Effector CD4-positive, alpha-beta T cell (primary cell): ENCODE data around the gene GPR146.

Source experiments
- DNase-seq: peaks from one replicate; pipeline ENCODE4 v3.0.0-alpha.2; 2020

Gene GPR146

DNA sequence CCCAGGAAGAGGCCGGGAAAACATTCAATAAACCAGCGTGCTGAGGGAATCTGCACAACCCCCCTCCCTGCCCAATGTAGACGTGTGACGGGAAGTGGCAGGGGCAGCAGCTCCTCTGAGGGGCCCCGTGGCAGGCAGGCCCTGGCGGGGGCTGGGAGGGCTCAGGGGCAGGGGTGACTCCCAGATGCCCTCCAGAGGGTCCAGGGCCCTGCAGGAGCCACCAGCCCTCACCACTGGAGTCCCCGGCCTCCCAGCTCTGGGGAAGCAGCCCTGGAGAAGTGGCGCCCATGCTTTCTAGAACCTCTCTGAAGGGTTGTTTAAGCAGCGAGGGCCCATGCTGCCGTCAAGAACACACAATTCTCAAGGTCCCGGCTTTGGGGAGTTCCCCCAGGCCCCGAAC, 35.2 kb downstream of the GPR146 start:
- DNase-seq, result no peak

DNA sequence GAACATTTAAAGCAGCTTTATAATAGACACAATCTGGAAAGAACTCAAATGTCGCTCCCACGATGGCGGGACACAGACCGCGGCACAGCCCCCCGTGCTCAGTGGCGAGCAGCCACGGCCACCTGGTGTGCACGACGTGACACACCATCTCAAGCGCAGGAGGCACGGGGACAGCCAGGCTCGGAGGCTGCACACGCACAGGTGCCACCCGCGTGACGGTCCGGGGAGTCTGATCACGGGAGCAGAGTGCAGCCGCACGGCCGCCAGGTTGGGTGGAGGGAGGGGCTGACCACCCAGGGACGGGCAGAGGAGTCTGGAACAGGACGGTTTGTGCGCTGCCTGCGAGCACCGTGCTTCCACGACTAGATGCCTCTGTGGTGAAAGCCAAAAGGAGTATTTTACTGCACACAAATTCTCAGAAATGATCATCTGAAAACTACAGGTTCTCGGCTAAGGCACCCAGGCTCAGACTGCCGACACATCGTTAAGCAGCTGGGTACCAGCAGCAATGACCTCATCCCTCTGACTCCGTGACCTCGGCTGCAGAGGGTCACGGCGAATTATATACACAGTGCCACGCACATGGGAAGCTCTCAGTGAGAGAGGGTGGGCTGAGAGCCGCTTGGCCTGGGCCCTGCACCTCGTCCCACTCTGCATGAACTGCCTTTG, 36.0 kb downstream of the GPR146 start:
- DNase-seq, result no peak

DNA sequence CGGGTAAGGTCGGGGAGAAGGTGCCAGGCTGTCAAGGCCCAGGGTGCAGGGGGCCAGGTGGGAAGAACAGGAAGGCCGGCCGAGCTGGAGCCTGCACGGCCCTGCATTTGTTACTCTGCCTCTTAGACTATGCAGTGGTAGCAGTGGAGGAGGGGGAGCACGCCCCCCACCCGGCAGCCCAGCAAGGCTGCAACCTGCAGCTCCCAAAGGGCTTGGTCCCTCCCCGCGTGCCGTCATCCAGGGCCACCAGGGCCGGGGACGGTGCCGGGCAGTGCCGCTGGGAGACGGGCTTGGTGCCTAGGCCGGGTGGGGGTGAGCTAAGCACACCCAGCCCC, 36.5 kb downstream of the GPR146 start:
- DNase-seq, result no peak

DNA sequence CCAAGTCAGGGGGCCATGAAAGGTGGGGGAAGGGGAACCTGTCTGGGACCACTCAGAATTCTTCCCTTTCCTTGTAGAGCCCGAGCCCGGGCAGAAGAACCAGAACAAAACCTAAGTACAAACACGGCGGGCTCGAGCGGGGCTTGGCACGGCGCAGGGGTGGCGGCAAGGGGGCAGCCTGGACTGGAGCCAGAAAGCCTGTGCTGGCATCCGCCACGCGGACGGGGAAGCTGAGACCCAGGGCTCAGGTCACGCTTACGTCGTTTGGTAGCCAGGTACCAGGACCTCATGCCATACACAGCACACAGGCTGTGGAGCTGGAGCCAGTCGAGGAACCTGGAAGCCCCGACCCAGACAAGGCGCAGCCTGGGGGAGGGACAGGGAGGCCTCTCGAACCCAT, 37.0 kb downstream of the GPR146 start:
- DNase-seq, result no peak

DNA sequence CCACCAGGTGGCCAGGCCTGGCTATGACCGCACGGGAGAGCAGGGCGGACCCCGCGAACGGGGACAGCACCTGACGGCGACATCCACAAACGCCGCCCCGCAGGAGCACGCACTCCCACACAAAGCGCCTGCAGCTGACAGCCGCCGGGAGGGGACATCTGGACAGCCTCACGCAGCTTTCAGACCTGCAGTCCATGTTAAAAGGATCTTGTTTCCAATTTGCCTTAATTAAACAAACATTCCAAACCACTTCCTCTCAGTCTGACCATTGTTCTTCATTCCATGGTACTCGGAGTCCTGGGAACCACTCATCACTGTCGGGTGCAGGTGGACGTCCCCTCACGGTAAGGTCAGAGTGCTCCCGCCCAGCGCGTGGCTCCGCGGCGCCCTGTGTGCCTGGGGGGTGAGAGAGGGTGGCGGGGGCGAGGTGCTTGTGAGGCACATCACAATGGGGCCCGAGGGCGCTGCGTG, 37.6 kb downstream of the GPR146 start:
- DNase-seq, result no peak

DNA sequence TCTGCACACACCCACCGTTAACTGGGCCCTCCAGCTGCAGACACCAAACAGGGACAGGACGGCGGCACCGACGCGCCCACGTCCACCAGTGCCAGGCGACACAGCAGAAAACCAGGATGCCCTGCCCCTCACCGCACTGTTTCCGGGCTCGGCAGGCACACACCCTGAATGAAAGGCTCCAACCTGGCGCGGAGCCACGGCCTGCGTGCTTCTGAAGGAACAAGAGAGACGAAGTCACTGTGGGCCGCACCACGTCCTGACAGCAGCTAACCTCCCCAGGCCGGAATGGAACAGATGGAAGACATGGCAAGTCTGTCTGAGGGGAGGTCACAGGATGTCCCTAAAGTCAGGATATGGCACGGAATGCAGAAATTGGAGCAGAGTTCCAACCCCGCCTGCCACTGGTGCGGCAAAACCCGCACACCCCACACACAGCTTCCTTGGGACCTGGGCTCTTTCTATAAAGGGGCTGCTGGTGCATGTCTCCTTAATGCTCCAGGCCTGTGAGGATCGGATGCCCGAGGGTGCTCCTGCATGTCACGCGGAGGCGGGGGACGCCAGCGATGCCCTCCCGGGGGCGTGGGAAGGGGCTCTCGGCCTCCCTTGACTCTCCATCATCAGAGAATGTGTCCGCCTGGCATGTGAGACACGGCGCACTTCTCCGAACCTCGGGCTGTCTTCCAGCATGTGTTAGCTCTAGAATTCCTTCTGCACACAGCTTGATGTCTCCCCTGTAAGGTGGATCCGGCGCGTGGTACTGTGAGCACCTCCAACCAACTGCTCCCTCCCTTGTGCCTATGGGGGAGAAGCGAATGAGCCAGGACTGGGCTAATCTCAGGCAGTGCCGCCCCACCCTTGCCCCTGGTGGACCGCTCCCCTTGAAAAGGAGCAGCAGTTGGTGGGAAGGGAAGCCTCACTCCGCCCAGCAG, 39.6 kb downstream of the GPR146 start:
- DNase-seq, result no peak

DNA sequence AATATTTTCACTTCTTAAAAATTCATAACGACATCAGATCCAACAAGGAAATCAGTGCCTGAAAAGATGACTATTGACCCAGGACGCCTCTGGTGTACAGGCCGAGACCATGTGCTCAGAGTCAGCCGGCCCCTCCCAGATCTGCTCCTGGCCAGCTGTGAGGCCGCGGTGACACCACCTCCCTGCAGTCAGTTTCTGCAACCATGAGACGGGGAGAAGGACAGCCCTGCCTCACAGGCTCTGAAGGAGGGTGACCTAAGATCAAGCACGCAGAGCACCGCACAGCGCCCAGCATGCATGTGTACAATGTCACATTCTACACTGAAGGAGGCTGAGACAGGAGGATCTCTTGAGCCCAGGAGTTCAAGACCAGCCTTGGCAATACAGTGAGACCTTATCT, 40.9 kb downstream of the GPR146 start:
- DNase-seq, result no peak

DNA sequence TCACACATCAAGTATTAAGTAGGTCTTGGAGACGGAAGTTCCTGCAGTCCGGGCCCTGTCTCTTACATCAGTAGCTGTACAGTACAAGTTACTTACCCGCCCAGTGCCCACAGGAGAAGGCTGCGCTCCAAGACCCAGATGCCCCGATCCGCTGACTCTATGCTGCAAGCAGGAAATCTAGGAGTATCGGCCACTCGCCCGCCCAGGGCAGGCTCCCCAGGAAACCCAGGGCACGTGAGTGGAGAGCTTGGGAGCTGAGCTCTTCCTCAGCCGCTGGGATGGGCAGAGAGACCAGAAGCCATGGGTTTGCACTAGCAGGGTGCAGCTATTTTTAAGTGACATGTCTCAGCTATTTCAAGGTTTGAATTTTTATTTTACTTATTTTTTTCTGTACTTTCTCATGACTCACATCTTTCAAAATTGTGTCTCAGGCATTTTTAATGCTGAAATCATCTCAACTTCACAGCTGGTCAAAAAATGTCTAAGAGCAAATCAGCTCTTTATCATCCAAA, 41.6 kb downstream of the GPR146 start:
- no peak for DNase-seq

DNA sequence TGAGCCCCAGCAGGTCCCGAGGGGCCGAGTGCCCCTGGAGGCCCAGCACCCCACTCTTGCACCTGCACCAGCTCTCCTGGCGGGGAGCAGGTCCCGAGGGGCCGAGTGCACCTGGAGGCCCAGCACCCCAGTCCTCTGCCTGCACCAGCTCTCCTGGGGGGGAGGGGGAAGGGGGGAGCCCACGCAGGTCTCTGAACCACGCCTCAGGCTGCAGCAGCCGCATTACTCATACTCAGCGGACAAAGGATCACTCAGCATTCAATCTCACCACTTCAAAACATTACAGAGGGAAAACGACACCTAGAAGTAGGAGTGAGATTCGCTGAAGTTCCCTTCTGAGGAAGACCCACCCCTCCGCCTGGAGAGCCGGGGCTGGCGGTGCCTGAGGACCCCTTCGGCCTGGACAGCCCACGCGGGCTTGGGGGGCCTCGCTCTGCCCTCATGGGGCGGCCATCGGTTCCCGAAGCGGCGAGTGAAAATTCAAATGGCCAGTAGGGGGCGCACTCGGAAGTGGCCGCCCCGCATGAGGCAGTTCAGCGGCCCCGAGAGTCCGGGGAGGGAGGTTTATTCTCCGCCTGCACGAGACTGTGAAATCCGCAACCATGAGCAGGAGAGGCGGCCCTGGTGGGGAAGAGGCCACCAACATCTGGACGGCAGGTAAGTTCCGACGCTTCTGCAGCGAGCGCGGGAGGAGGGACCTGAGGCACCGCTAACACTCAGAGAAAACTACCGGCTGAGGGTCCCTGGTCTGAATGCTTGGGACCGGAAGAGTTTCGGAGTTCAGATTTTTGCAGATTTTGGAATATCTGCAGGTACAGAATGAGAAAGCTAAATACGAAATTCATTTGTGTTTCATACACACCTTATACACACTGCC, 42.5 kb downstream of the GPR146 start:
- peak; percentile 64 for DNase-seq

DNA sequence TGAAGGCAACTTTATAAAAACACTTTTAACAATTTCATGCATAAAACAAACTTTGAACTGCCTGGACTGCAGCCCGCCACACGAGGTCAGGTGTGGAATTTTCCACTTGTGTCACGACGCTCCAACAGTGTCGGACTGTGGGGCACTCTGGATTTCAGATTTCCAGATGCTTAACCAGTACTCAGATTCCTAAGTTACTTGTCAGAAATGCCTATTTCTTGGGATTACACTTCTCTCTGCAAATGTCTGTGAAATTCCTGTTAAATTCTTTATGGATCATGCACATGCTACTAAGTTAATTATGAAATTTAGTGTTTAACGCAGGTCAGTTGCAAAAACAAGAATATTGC, 43.1 kb downstream of the GPR146 start:
- no peak for DNase-seq

DNA sequence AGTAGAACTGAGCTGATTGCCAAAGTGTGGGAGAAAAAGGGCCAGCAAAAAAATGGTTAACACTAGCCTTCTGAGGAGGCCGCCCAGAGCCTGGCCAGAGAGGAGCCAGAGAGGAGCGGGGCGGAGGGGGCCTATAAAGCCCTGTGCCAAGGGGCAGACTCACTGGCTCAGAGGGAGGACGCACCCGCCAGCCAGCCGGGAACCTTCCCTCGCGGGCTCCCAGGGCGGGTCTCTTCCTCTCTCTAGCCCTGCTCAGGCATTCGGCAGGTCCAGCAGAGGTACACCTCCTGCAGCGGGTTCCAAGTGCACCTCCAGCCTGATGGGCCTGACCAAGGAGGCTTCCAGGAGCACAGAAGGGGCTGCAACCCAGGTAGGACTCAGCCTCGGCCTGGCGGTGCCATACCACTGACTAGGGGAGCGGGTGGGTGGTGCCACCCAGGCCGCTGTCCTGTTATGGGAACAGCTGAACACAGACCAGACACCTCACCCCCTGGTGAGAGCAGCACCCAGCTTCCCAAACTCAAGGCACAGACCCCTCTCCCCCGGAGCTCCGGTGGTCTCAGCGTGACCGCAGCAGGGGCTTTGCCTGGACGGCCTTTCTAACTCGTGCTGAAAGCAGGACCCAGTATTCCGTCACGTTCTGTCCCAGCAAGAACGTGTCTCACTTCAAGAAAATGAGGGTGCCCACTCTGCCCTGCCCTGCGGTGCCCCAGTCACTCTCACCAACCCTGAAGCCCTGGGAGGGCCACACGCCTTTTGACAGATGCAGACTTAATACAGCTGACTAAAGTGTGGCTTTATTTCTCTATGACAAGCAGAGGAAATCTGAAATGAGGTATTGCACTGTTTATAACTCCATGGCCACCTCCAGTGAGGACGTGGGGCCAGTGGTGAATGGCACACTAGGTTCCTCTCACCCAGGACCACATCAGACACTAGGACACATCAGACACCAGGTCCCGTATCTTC, 43.9 kb downstream of the GPR146 start, which contains the start of gene GPER1:
GPER1 (plus strand) TSS at position 162 of the 969 bp plus-strand sequence. CDS start 3,616 bp downstream, outside the sequence.
- no peak for DNase-seq

DNA sequence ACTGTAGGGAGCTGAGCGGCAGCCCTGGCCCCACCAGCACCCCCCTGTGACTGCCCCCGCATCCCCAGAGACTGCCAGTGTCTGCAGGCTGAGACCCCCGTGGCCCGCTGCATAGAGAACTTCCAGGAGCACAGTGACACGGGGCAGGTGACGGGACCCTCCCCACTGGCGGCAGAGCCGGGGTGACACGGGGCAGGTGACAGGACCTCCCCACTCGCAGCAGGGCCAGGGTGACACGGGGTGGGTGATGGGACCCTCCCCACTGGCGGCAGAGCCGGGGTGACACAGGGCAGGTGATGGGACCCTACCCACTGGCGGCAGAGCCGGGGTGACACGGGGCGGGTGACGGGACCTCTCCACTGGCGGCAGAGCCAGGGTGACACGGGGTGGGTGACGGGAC, 45.9 kb downstream of the GPR146 start:
- DNase-seq, result no peak

DNA sequence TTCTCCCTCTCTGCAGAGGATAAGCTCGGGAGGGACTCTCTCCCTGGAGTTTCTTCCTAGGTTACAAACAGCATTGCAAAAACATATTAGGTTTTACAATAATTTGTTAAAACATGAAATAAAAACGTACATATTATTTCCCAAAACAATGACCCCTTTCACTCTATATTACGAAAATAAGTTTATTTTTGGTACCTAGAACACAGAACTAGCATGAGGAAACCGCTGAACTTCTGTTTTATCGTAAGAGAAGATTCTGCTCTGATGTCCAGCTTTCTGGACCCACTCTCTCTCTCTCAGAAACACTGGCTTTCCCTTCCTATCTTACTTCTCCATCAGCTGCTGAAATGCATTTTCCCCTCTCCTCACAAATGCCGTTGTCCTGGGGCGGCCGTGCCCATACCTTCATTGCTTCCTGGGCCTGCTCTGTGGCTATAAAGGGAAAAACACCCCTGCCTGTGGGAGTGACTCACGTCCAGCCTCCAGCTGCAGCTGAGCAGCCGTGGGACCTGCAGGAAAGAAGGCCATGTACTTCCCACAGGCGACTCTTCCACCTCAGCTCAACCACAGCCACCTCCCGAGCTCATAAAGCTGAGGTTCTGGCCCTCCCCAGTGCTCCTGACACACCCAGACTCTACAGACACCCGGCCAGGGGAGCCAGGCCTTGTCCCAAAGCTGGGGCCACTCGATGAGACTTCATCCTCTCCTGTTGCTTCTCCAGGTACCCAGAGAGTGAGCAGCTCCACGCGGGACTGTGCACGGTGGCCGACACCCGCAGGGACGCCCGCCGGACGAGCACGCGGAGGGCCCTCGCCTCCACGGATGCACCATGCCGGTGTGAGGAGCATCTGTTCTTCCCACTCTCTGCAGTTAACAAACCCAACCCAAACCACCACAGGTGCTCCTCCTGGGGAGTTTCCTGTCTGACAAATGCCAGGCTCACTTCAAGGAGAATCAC, 46.6 kb downstream of the GPR146 start:
- DNase-seq, result no peak

DNA sequence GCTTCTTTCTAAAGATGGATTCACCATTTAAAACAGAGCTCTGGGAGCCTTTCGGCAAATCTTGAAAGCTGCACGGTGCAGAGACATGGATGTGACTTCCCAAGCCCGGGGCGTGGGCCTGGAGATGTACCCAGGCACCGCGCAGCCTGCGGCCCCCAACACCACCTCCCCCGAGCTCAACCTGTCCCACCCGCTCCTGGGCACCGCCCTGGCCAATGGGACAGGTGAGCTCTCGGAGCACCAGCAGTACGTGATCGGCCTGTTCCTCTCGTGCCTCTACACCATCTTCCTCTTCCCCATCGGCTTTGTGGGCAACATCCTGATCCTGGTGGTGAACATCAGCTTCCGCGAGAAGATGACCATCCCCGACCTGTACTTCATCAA, 47.3 kb downstream of the GPR146 start:
- DNase-seq, result no peak

DNA sequence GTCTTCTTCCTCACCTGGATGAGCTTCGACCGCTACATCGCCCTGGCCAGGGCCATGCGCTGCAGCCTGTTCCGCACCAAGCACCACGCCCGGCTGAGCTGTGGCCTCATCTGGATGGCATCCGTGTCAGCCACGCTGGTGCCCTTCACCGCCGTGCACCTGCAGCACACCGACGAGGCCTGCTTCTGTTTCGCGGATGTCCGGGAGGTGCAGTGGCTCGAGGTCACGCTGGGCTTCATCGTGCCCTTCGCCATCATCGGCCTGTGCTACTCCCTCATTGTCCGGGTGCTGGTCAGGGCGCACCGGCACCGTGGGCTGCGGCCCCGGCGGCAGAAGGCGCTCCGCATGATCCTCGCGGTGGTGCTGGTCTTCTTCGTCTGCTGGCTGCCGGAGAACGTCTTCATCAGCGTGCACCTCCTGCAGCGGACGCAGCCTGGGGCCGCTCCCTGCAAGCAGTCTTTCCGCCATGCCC, 47.9 kb downstream of the GPR146 start:
- no peak for DNase-seq

DNA sequence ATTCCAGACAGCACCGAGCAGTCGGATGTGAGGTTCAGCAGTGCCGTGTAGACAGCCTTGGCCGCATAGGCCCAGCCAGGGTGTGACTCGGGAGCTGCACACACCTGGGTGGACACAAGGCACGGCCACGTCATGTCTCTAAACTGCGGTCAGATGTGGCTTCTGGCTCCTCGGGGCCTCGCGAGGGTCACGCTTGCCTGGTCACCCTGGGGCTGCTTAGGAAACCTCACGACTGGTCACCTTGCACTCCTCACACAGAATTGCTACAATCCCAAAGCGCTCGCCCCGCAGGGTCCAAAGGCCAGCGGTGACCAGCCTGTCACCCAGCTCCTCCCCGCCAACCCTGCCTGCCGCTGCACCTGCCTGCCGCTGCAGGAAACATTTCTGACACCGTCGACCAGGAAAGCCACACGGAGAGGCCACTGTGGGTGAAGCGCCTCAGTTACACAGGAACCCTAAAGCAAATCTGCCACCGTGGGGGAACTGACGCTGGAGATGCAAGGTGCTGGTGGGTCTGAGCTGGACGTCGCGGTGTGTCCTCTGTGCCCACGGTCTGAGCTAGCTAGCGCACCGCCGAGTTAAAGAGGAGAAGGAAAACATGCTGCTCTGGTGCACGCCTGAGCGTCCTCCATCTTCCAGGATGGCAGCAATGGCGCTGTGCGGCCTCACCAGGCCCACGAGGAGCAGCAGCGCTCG, 48.6 kb downstream of the GPR146 start:
- DNase-seq, result no peak

DNA sequence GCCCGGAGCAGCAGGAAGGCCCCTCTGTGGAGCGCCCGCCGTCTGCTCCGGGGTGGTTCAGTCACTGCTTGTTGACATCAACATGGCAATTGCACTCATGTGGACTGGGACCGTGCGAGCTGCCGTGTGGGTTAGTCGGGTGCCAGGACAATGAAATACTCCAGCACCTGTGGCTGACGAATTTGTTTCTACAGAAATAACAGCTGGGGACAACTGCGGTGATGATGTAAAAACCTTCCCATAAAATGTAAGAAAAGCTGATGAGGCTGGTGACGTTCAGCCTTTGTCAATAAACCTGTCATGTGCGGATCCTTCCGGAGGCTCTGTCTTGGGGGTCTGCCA, 49.1 kb downstream of the GPR146 start:
- DNase-seq, result no peak

DNA sequence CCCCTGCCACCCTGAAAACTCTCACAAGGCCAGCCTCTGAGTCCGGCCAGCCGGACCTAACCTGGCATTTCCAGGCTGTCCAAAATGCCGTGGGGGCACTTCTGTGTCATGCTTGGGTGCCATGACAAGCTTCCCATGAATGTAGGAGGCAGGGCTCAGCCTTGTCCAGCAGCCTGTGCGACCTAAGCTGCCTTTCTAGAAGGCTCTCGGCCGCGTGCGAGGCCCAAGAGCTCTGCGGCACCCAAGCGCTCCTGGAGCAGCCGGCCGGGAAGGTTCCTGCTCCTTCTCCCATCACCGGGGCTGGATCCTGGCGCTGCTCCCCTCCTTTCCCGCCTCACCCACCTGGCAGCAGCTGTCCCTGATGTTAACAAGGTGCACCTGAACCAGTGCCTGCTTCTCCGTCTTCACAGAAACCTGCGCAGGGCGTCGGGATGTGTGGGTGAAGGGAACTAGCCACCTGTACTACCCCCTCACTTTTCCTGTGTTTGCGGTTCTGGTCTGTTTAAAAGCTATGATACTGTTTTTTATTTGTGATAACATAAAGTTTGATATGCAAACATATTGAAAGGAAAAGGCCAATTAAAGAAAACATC, 49.7 kb downstream of the GPR146 start:
- DNase-seq, result no peak

DNA sequence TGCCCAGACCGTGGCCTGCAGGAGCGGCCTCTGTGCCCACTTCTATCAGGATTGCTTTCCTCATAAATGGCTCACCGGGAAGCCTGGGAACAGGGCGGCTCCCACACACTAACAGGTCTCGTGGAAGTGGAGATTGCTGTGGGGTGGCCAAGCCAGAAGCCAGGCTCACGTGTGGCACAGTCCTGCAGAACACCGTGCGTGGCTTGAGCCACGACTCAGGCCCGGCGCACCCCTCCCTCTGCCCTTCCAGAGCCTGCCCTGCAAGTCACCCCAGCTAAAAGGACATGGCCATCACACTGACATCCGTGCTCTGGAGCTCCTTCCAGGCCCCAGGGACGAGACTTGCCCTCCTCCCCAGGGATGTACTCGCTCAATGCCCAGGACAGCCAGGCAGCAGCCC, 50.5 kb downstream of the GPR146 start:
- DNase-seq, result no peak
